ENCODE data around the gene PROCA1. TPM values are rescaled to one million over a fixed set of nuclear protein-coding genes. Genes with fewer than 3 reads are reported as not detected.

The PROCA1 gene
- total and polyA plus RNA-seq, 9 of the 15 experiments (the other 6 are each of a cell fraction or from before 2014, with no cell fraction given), result 0.78 to 16.2 (median 5.6) TPM

- TF ChIP-seq PATZ1 (CRISPR knock-in tag; IDR thresholded peaks at IDR 0.05; ENCODE audit: borderline replicate concordance), result peak; percentile 10; the same call in 1 of the 2 replicates
- peak; percentile 72 for TF ChIP-seq HNRNPLL (IDR thresholded peaks at IDR 0.05; ENCODE audit: low read depth, low read length, poor library complexity, severe bottlenecking)
- TF ChIP-seq ZBTB43 (CRISPR knock-in tag; IDR thresholded peaks at IDR 0.05), result peak; percentile 24; the same call in 1 of the 2 replicates
- TF ChIP-seq RBM34 (IDR thresholded peaks at IDR 0.05; ENCODE audit: borderline replicate concordance, insufficient read depth, low read length), result no peak
- TF ChIP-seq ZZZ3 (IDR thresholded peaks at IDR 0.05), result no peak
- peak; percentile 41; the same call in 1 of the 2 replicates for TF ChIP-seq ATF7 (IDR thresholded peaks at IDR 0.05)
- TF ChIP-seq HLTF (IDR thresholded peaks at IDR 0.05), result peak; percentile 24; the same call in 1 of the 2 replicates
- peak; percentile 47 for TF ChIP-seq SMAD1 (IDR thresholded peaks at IDR 0.05; ENCODE audit: low read depth, low read length, partially characterized antibody)
- TF ChIP-seq ESRRA (IDR thresholded peaks at IDR 0.05; ENCODE audit: borderline replicate concordance, low read depth), result peak; percentile 47
- TF ChIP-seq XRCC4 (IDR thresholded peaks at IDR 0.05; ENCODE audit: extremely low read depth, insufficient read depth, insufficient read length), result no peak
- TF ChIP-seq NR2C1 (IDR thresholded peaks at IDR 0.05), result no peak
- TF ChIP-seq NR2C1 (tag; IDR thresholded peaks at IDR 0.05), result 0 out of 2 replicates have a peak, but pooled peaks have one; percentile 21
- peak; percentile 82 for TF ChIP-seq MTA3 (IDR thresholded peaks at IDR 0.05; ENCODE audit: borderline replicate concordance)
- peak; percentile 73; the same call in 1 of the 2 replicates for TF ChIP-seq E2F4 (CRISPR knock-in tag; IDR thresholded peaks at IDR 0.05; ENCODE audit: low read depth)
- TF ChIP-seq MLLT1 (IDR thresholded peaks at IDR 0.05), result no peak; a peak in 2 of 4 replicates
- TF ChIP-seq ZBTB5 (IDR thresholded peaks at IDR 0.05), result peak; percentile 79
- TF ChIP-seq HNRNPK (IDR thresholded peaks at IDR 0.05; ENCODE audit: low read depth, low read length, poor library complexity, severe bottlenecking), result peak; percentile 44
Observed at GRCh38 chr17:28725660-28726225, 14.1 kb upstream of the PROCA1 start (continued).
